ENCODE measurements around the gene IL18R1.

Gene IL18R1

GRCh38 chr2:102442967-102443828, 87.6 kb downstream of the IL18R1 start:
- DNase-seq (ENCODE audit: low read depth) = peak; percentile 76
- no peak overlapping the region for H3K4me3 ChIP-seq (ENCODE audit: low read depth, low read length)
- peak; percentile 74 for TF ChIP-seq CTCF (conservative IDR thresholded peaks at IDR 0.05; ENCODE audit: low read depth, low read length)

GRCh38 chr2:102444233-102444632, 88.6 kb downstream of the IL18R1 start:
- H3K4me3 ChIP-seq (ENCODE audit: low read depth, low read length) = no peak overlapping the region
- no peak for DNase-seq (ENCODE audit: low read depth)
- TF ChIP-seq CTCF (conservative IDR thresholded peaks at IDR 0.05; ENCODE audit: low read depth, low read length) = no peak

GRCh38 chr2:102446936-102447335, 91.3 kb downstream of the IL18R1 start:
- TF ChIP-seq CTCF (conservative IDR thresholded peaks at IDR 0.05; ENCODE audit: low read depth, low read length) = no peak
- no peak for DNase-seq (ENCODE audit: low read depth)
- H3K4me3 ChIP-seq (ENCODE audit: low read depth, low read length) = no peak overlapping the region
